KOPT-K1 (cell line): Measurements from ENCODE around the gene CCDC138.

ENCODE experiments used
- H3K27ac ChIP-seq: fragments of 200-600 bp; sonication (generic); 2 replicates; pipeline ENCODE4 v1.5.1; 2016; ENCODE audit warnings: antibody characterized with exemption, mild to moderate bottlenecking, low read depth, low read length; ENCODE audit not compliant: poor library complexity, severe bottlenecking
- H3K36me3 ChIP-seq: fragments of 200-600 bp; sonication (generic); 2 replicates; pipeline ENCODE4 v1.5.1; 2017; ENCODE audit warnings: antibody characterized with exemption, mild to moderate bottlenecking, low read length, moderate library complexity; ENCODE audit not compliant: insufficient read depth
- H3K9me3 ChIP-seq: fragments of 200-600 bp; sonication (generic); 2 replicates; pipeline ENCODE4 v1.5.1; 2017; ENCODE audit warnings: antibody characterized with exemption, low read length, mild to moderate bottlenecking; ENCODE audit not compliant: insufficient read depth, poor library complexity, severe bottlenecking

CCDC138 gene

GRCh38 chr2:108916122-108916795, 129.7 kb downstream of the CCDC138 start:
- Histone ChIP-seq H3K27ac (no peak overlapping the region), H3K9me3 (no peaks in the 10 kb centered on the region), H3K36me3 (no peaks in the 10 kb centered on the region)

- H3K27ac ChIP-seq = no peak overlapping the region
Measured at GRCh38 chr2:108916796-108917421, 130.3 kb downstream of the CCDC138 start.

GRCh38 chr2:108917526-108917925, 131.0 kb downstream of the CCDC138 start:
- Histone ChIP-seq H3K27ac (no peak overlapping the region), H3K9me3 (no peaks in the 10 kb centered on the region)

More at GRCh38 chr2:108916796-108917421, 130.3 kb downstream of the CCDC138 start:
- Histone ChIP-seq H3K9me3 (no peaks in the 10 kb centered on the region), H3K36me3 (no peaks in the 10 kb centered on the region)

GRCh38 chr2:108918156-108918874, 131.7 kb downstream of the CCDC138 start:
- Histone ChIP-seq H3K36me3 (no peaks in the 10 kb centered on the region), H3K27ac (no peak overlapping the region), H3K9me3 (no peaks in the 10 kb centered on the region)

More at GRCh38 chr2:108917526-108917925, 131.0 kb downstream of the CCDC138 start:
- H3K36me3 ChIP-seq = no peaks in the 10 kb centered on the region

- H3K27ac ChIP-seq = no peak overlapping the region
- no peaks in the 10 kb centered on the region for H3K36me3 ChIP-seq
- no peaks in the 10 kb centered on the region for H3K9me3 ChIP-seq
Measured at GRCh38 chr2:108918941-108919341, 132.4 kb downstream of the CCDC138 start.

- Histone ChIP-seq H3K36me3 (no peaks in the 10 kb centered on the region), H3K27ac (no peak overlapping the region)
Measured at GRCh38 chr2:108919571-108920373, 133.2 kb downstream of the CCDC138 start.

GRCh38 chr2:108920686-108921085, 134.1 kb downstream of the CCDC138 start:
- Histone ChIP-seq H3K9me3 (no peaks in the 10 kb centered on the region), H3K27ac (no peak overlapping the region), H3K36me3 (no peaks in the 10 kb centered on the region)

More at GRCh38 chr2:108919571-108920373, 133.2 kb downstream of the CCDC138 start:
- H3K9me3 ChIP-seq = no peaks in the 10 kb centered on the region

- H3K9me3 ChIP-seq = no peaks in the 10 kb centered on the region
- no peaks in the 10 kb centered on the region for H3K36me3 ChIP-seq
- no peak overlapping the region for H3K27ac ChIP-seq
Measured at GRCh38 chr2:108921096-108922030, 134.8 kb downstream of the CCDC138 start.

- Histone ChIP-seq H3K36me3 (no peaks in the 10 kb centered on the region), H3K9me3 (no peaks in the 10 kb centered on the region), H3K27ac (no peak overlapping the region)
Measured at GRCh38 chr2:108922141-108922915, 135.8 kb downstream of the CCDC138 start.

- Histone ChIP-seq H3K27ac (no peak overlapping the region), H3K36me3 (no peaks in the 10 kb centered on the region), H3K9me3 (no peaks in the 10 kb centered on the region)
Measured at GRCh38 chr2:108923019-108923700, 136.6 kb downstream of the CCDC138 start.

- Histone ChIP-seq H3K36me3 (no peaks in the 10 kb centered on the region), H3K9me3 (no peaks in the 10 kb centered on the region), H3K27ac (no peak overlapping the region)
Measured at GRCh38 chr2:108923736-108924579, 137.4 kb downstream of the CCDC138 start.

GRCh38 chr2:108924580-108925251, 138.1 kb downstream of the CCDC138 start:
- no peak overlapping the region for H3K27ac ChIP-seq
- H3K36me3 ChIP-seq = no peaks in the 10 kb centered on the region

More at GRCh38 chr2:108924580-108925251, 138.1 kb downstream of the CCDC138 start:
- no peaks in the 10 kb centered on the region for H3K9me3 ChIP-seq
